ENCODE data around the gene NFATC2.

NFATC2 gene

GRCh38 chr20:51342510-51343236 lies 199.8 kb downstream of the NFATC2 start:
- no peak for TF ChIP-seq ZNF274 (IDR thresholded peaks at IDR 0.05; ENCODE audit: low read depth, low read length)
- no peak overlapping the region for H3K4me3 ChIP-seq (ENCODE audit: low read length)

GRCh38 chr20:51341581-51341980 lies 200.9 kb downstream of the NFATC2 start:
- no peak overlapping the region for H3K4me3 ChIP-seq (ENCODE audit: low read length)
- no peak for TF ChIP-seq ZNF274 (IDR thresholded peaks at IDR 0.05; ENCODE audit: low read depth, low read length)

GRCh38 chr20:51340451-51340840 lies 202.1 kb downstream of the NFATC2 start:
- TF ChIP-seq ZNF274 (IDR thresholded peaks at IDR 0.05; ENCODE audit: low read depth, low read length): no peak

GRCh38 chr20:51339721-51340450 lies 202.6 kb downstream of the NFATC2 start:
- H3K4me3 ChIP-seq (ENCODE audit: low read length): no peak overlapping the region
- TF ChIP-seq ZNF274 (IDR thresholded peaks at IDR 0.05; ENCODE audit: low read depth, low read length): no peak

More at GRCh38 chr20:51340451-51340840, 202.1 kb downstream of the NFATC2 start:
- H3K4me3 ChIP-seq (ENCODE audit: low read length): no peak overlapping the region

GRCh38 chr20:51338692-51339440 lies 203.7 kb downstream of the NFATC2 start:
- no peak for TF ChIP-seq ZNF274 (IDR thresholded peaks at IDR 0.05; ENCODE audit: low read depth, low read length)

GRCh38 chr20:51337126-51337805 lies 205.3 kb downstream of the NFATC2 start:
- no peak for TF ChIP-seq ZNF274 (IDR thresholded peaks at IDR 0.05; ENCODE audit: low read depth, low read length)
- H3K4me3 ChIP-seq (ENCODE audit: low read length): no peak overlapping the region

More at GRCh38 chr20:51338692-51339440, 203.7 kb downstream of the NFATC2 start:
- H3K4me3 ChIP-seq (ENCODE audit: low read length): no peak overlapping the region

Measured in GM08714 (cell line).